Right lobe of liver (tissue), 4 donors: ENCODE data around the gene P2RX3.

ENCODE experiments used
- POLR2A ChIP-seq: fragments of 450-650 bp; IDR thresholded peaks from one replicate; pipeline ENCODE4 v1.6.1; 2017; ENCODE audit warnings: antibody characterized with exemption, mild to moderate bottlenecking
- TF ChIP-seq, protein P1 (sequence below), 4 donors: fragments of 200-600 bp in 3 of 4; fragments of 450-650 bp in 1 of 4; IDR thresholded peaks; one replicate each; pipeline versions ENCODE4 v1.5.1 to v1.8.0; 2016 to 2022; ENCODE audit warnings: antibody characterized with exemption in 4 of 4, mild to moderate bottlenecking in 2 of 4
- donor health status: DM: no; HTN: no; CAD: no.
- donor health status: DM: no; HTN: no; CAD: no.
- donor health status: DM: no; HTN: yes; CAD: no.

DNA sequence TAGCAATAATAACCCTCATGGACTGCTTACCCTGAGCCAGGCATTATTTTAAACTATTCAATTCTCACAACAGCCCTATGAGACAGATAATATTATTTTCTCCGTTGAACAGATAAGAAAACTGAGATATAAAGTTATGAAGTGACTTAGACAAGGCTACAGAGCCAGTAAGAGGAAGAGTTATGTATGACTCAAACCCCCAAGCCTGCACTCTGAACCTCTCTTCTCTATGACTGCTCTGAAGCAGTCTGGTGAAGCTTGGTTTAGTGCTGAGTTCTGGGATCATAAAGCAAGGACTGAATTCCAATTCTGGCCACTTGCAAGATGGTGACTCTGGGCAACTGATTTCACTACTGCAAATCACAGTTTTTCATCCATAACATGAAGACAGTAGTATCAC is 47.9 kb upstream of the P2RX3 start:
- TF ChIP-seq, protein P1, sequence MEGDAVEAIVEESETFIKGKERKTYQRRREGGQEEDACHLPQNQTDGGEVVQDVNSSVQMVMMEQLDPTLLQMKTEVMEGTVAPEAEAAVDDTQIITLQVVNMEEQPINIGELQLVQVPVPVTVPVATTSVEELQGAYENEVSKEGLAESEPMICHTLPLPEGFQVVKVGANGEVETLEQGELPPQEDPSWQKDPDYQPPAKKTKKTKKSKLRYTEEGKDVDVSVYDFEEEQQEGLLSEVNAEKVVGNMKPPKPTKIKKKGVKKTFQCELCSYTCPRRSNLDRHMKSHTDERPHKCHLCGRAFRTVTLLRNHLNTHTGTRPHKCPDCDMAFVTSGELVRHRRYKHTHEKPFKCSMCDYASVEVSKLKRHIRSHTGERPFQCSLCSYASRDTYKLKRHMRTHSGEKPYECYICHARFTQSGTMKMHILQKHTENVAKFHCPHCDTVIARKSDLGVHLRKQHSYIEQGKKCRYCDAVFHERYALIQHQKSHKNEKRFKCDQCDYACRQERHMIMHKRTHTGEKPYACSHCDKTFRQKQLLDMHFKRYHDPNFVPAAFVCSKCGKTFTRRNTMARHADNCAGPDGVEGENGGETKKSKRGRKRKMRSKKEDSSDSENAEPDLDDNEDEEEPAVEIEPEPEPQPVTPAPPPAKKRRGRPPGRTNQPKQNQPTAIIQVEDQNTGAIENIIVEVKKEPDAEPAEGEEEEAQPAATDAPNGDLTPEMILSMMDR (IDR thresholded peaks at IDR 0.05) = no peak
- TF ChIP-seq POLR2A = no peak
